H1 (cell line): ENCODE measurements around the gene RPS6KA5. TPM values are rescaled to one million over a fixed set of nuclear protein-coding genes. Genes with fewer than 3 reads are reported as not detected.

Experiments used
- CTCF ChIA-PET: fragments of 300-600 bp; sonication (Branson Sonifier 250); formaldehyde crosslinking; loops from one replicate; lab custom pipeline; 2021; ENCODE audit not compliant: partially characterized antibody; lab: Charles Lee
- POLR2A ChIA-PET: fragments of 300-600 bp; sonication (Branson Sonifier 250); formaldehyde crosslinking; loops from one replicate; lab custom pipeline; 2021; ENCODE audit warnings: inconsistent platforms; ENCODE audit not compliant: partially characterized antibody; lab: Charles Lee
- DNase-seq, 2 experiments: peaks; one replicate each; pipeline versions ENCODE4 v3.0.0 to v3.0.0-alpha.2; 2010 to 2022; ENCODE audit warnings: low spot score in 2 of 2, low read depth in 1 of 2, mixed read lengths in 1 of 2
- FAIRE-seq: peaks from 2 replicates; lab custom pipeline; 2011; peaks lifted over from hg19 to GRCh38; lab: Jason Lieb, UNC
- H2AFZ ChIP-seq: 2 replicates; pipeline ENCODE4 v1.8.1; 2012; ENCODE audit warnings: low read length, inconsistent platforms
- H2AK5ac ChIP-seq: 2 replicates; pipeline ENCODE4 v1.6.1; 2013; ENCODE audit warnings: low read depth, low read length
- H2BK120ac ChIP-seq: replicated peaks from 2 replicates; pipeline ENCODE3; 2013; ENCODE audit warnings: low read depth, low read length, inconsistent platforms
- H2BK12ac ChIP-seq: 2 replicates; pipeline ENCODE4 v1.6.1; 2013; ENCODE audit warnings: low read depth, low read length
- H2BK15ac ChIP-seq: 2 replicates; pipeline ENCODE4 v1.6.1; 2013; ENCODE audit warnings: low read length
- H2BK20ac ChIP-seq: 2 replicates; pipeline ENCODE4 v1.6.1; 2013; ENCODE audit warnings: low read length
- H2BK5ac ChIP-seq: 2 replicates; pipeline ENCODE4 v1.6.1; 2013; ENCODE audit warnings: low read depth, low read length
- H3K14ac ChIP-seq: 2 replicates; pipeline ENCODE4 v1.6.1; 2013; ENCODE audit warnings: inconsistent platforms; ENCODE audit not compliant: insufficient read length
- H3K18ac ChIP-seq: 2 replicates; pipeline ENCODE4 v1.6.1; 2013; ENCODE audit warnings: low read length; ENCODE audit errors: extremely low read depth
- H3K23ac ChIP-seq: 2 replicates; pipeline ENCODE4 v1.6.1; 2013; ENCODE audit warnings: inconsistent platforms; ENCODE audit not compliant: insufficient read length
- H3K23me2 ChIP-seq: 2 replicates; pipeline ENCODE4 v1.6.1; 2013; ENCODE audit warnings: low read depth, low read length
- H3K27ac ChIP-seq: 2 replicates; pipeline ENCODE4 v1.6.1; 2011; ENCODE audit warnings: low read depth, low read length, inconsistent platforms
- H3K27me3 ChIP-seq, 4 experiments: replicated peaks in 1 of 4; 1 replicate in 1 of 4; 2 replicates in 3 of 4; pipeline versions ENCODE4 v1.6.1 to v1.8.1; 2011 to 2013; ENCODE audit warnings: low read length in 3 of 4, mild to moderate bottlenecking in 3 of 4, inconsistent platforms in 2 of 4, mixed read lengths in 2 of 4, moderate library complexity in 1 of 4; ENCODE audit not compliant: control insufficient read depth in 3 of 4, insufficient read depth in 3 of 4; ENCODE audit errors: extremely low read depth in 1 of 4
- H3K36me3 ChIP-seq, 4 experiments: 2 replicates each; pipeline versions ENCODE4 v1.6.1 to v1.8.1; 2011 to 2013; ENCODE audit warnings: mild to moderate bottlenecking in 4 of 4, low read length in 3 of 4, moderate library complexity in 2 of 4, control low read depth in 1 of 4, inconsistent platforms in 1 of 4; ENCODE audit not compliant: insufficient read depth in 4 of 4, control insufficient read depth in 2 of 4
- H3K4ac ChIP-seq: replicated peaks from 2 replicates; pipeline ENCODE3; 2013; ENCODE audit warnings: low read length, low read depth, mixed read lengths, inconsistent platforms; ENCODE audit not compliant: insufficient read length
- H3K4me1 ChIP-seq, 4 experiments: replicated peaks in 1 of 4; 1 replicate in 1 of 4; 2 replicates in 3 of 4; pipeline versions ENCODE4 v1.6.1 to v1.8.1; 2011 to 2013; ENCODE audit warnings: low read length in 3 of 4, inconsistent platforms in 2 of 4, mixed read lengths in 1 of 4; ENCODE audit not compliant: insufficient read depth in 4 of 4, control insufficient read depth in 3 of 4
- H3K4me2 ChIP-seq, 2 experiments: 2 replicates each; pipeline versions ENCODE4 v1.6.1 to v1.8.1; 2011 to 2013; ENCODE audit warnings: low read depth in 2 of 2, low read length in 2 of 2, control low read depth in 1 of 2, inconsistent platforms in 1 of 2, mild to moderate bottlenecking in 1 of 2; ENCODE audit not compliant: insufficient read depth in 1 of 2
- H3K4me3 ChIP-seq, 4 experiments: fragments of 200-600, 300-600 bp in 1 of 4; sonication (generic), shearing (Covaris generic), sonication (Bioruptor Twin) in 1 of 4; 2 replicates each; pipeline versions ENCODE4 v1.5.1 to v1.8.1; 2011 to 2016; ENCODE audit warnings: low read length in 4 of 4, low read depth in 3 of 4, control low read depth in 2 of 4, inconsistent platforms in 2 of 4, mild to moderate bottlenecking in 2 of 4, mixed read lengths in 1 of 4, moderate library complexity in 1 of 4; ENCODE audit not compliant: insufficient read depth in 2 of 4; ENCODE audit errors: extremely low read depth in 1 of 4
- H3K56ac ChIP-seq: replicated peaks from 2 replicates; pipeline ENCODE3; 2013; ENCODE audit warnings: low read depth, mild to moderate bottlenecking, mixed read lengths, low read length, inconsistent platforms; ENCODE audit not compliant: insufficient read length
- H3K79me1 ChIP-seq: 2 replicates; pipeline ENCODE4 v1.6.1; 2013; ENCODE audit warnings: low read depth, low read length, control low read depth
- H3K79me2 ChIP-seq, 2 experiments: 2 replicates each; pipeline versions ENCODE4 v1.6.1 to v1.8.1; 2012 to 2013; ENCODE audit warnings: low read length in 2 of 2, mild to moderate bottlenecking in 2 of 2, inconsistent platforms in 1 of 2; ENCODE audit not compliant: insufficient read depth in 2 of 2, control insufficient read depth in 1 of 2
- H3K9ac ChIP-seq, 4 experiments: replicated peaks in 1 of 4; 1 replicate in 1 of 4; 2 replicates in 3 of 4; pipeline versions ENCODE4 v1.6.1 to v1.8.1; 2011 to 2013; ENCODE audit warnings: low read depth in 3 of 4, low read length in 3 of 4, control low read depth in 2 of 4, mild to moderate bottlenecking in 2 of 4, moderate library complexity in 2 of 4, inconsistent platforms in 1 of 4; ENCODE audit errors: extremely low read depth in 1 of 4
- H3K9me3 ChIP-seq, 2 experiments: 2 replicates each; pipeline versions ENCODE4 v1.6.1 to v1.8.1; 2012 to 2013; ENCODE audit warnings: mild to moderate bottlenecking in 2 of 2, moderate library complexity in 2 of 2, control low read depth in 1 of 2, inconsistent platforms in 1 of 2, low read depth in 1 of 2, low read length in 1 of 2, mixed read lengths in 1 of 2; ENCODE audit not compliant: insufficient read depth in 2 of 2
- H4K20me1 ChIP-seq, 2 experiments: replicated peaks in 1 of 2; 2 replicates each; pipeline versions ENCODE3 to v1.8.1; 2011 to 2013; ENCODE audit warnings: inconsistent platforms in 2 of 2, low read length in 2 of 2, mild to moderate bottlenecking in 1 of 2; ENCODE audit not compliant: insufficient read depth in 2 of 2, control insufficient read depth in 1 of 2
- H4K5ac ChIP-seq: 2 replicates; pipeline ENCODE4 v1.6.1; 2013; ENCODE audit warnings: low read length, low read depth, mixed read lengths, inconsistent platforms; ENCODE audit not compliant: insufficient read length
- H4K8ac ChIP-seq: 2 replicates; pipeline ENCODE4 v1.8.0; 2013; ENCODE audit warnings: mild to moderate bottlenecking, moderate library complexity, low read length, inconsistent platforms; ENCODE audit not compliant: insufficient read depth; ENCODE audit errors: extremely low read depth
- H4K91ac ChIP-seq: replicated peaks from 2 replicates; pipeline ENCODE3; 2013; ENCODE audit warnings: low read length, mixed read lengths, inconsistent platforms; ENCODE audit not compliant: insufficient read length
- ASH2L ChIP-seq: fragments of 200-600, 300-600 bp; sonication (generic); IDR thresholded peaks from one replicate; pipeline ENCODE4 v1.7.1; 2017; ENCODE audit warnings: low read length
- WGBS, 2 experiments: shearing (Covaris generic) in 1 of 2; methylation state at CpG; one replicate each; pipeline versions ENCODE4 v1.1.6 to v1.1.7; 2013 to 2015; ENCODE audit warnings: low lambda C conversion rate in 2 of 2, mixed read lengths in 2 of 2, inconsistent platforms in 1 of 2, low coverage in 1 of 2, missing lambda C conversion rate in 1 of 2; ENCODE audit not compliant: insufficient replicate concordance in 2 of 2, insufficient coverage in 1 of 2, insufficient read length in 1 of 2; ENCODE audit errors: extremely low coverage in 1 of 2, missing lambda C conversion rate in 1 of 2; 5-methylcytosine and 5-hydroxymethylcytosine counted together
- polyA plus RNA-seq, 7 experiments: library from polyadenylated mRNA; depleted of rRNA in 3 of 7; stranded (reverse) in 5 of 7; unstranded in 2 of 7; fragments of >200 nt in 5 of 7; fragments of 200-250 nt in 2 of 7; gene quantifications; 1 replicate in 5 of 7; 2 replicates in 1 of 7; 4 replicates in 1 of 7; pipeline versions ENCODE4 v1.2.1 to v1.2.3, GENCODE V29; 2011 to 2013; ENCODE audit warnings: missing spikeins in 2 of 7, mixed read lengths in 2 of 7
- total RNA-seq: library from RNA; stranded (reverse); fragmentation: NEBNext Ultra II Directional; extraction: Animal tissue kit (Norgen Biotek cat#: 25700); gene quantifications from 2 replicates; pipeline ENCODE4 v1.2.1, GENCODE V29; 2021

The RPS6KA5 gene
- total and polyA plus RNA-seq, 2 of the 8 experiments (the other 6 are each of a cell fraction or from before 2014, with no cell fraction given) = 0.85 to 3.1 TPM

DNA sequence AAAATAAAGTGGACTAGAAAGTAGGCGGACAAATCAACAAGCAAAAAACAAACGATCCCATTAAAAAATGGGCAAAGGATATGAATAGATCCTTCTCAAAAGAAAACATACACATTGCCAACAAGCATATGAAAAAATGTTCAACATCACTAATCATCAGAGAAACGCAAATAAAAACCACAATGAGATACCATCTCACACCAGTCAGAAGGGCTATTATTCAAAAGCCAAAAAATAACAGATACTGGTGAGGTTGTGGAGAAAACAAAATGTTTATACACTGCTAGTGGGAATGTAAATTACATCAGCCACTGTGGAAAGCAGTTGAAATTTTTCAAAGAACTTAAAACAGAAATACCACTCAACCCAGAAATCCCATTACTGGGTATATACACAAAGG lies 70.3 kb downstream of the RPS6KA5 start:
- Histone ChIP-seq H3K4me1 (no peaks in the 10 kb centered on the region; a peak in 1 of 7 replicates), H3K36me3 (no peaks in the 10 kb centered on the region), H3K27ac (no peak overlapping the region), H3K27me3 (no peaks in the 10 kb centered on the region), H2BK12ac (no peak overlapping the region), H2BK5ac (no peak overlapping the region), H3K4ac (no peak overlapping the region), H3K9me3 (no peaks in the 10 kb centered on the region), H2BK120ac (no peak overlapping the region), H4K5ac (no peak overlapping the region), H3K23ac (no peak overlapping the region), H2AK5ac (no peak overlapping the region), H3K14ac (no peak overlapping the region), H4K91ac (no peak overlapping the region), H3K9ac (no peak overlapping the region), H3K4me2 (no peak overlapping the region), H2BK20ac (no peak overlapping the region), H2BK15ac (no peak overlapping the region), H3K79me2 (no peaks in the 10 kb centered on the region), H2AFZ (no peak overlapping the region), H4K20me1 (no peaks in the 10 kb centered on the region), H3K79me1 (no peaks in the 10 kb centered on the region), H3K18ac (no peak overlapping the region), H3K23me2 (no peaks in the 10 kb centered on the region; the same call in 1 of the 2 replicates), H4K8ac (no peak overlapping the region), H3K56ac (no peak overlapping the region), H3K4me3 (no peak overlapping the region)
- ChIA-PET POLR2A (no interaction called here), CTCF (no interaction called here)
- 84% methylated on average over 3 of the region's 3 CpGs; no CpG with 5 or more reads in 1 of the 2 experiments for WGBS, 2 experiments
- no peak for DNase-seq
- FAIRE-seq = no peak
- no peak for TF ChIP-seq ASH2L
